HepG2 (cell line): ENCODE data around the gene C5orf15. TPM values are rescaled to one million over a fixed set of nuclear protein-coding genes. Genes with fewer than 3 reads are reported as not detected.

Experiments
- FOXA3 ChIP-seq: IDR thresholded peaks from 2 replicates; pipeline ENCODE4 v1.6.1; 2016; ENCODE audit warnings: missing genetic modification reagents, missing compliant biosample characterization
- MED8 ChIP-seq: sonication (generic); formaldehyde crosslinking; IDR thresholded peaks from 2 replicates; pipeline ENCODE4 v1.8.1; 2023; ENCODE audit warnings: mild to moderate bottlenecking, missing genetic modification reagents; ENCODE audit not compliant: insufficient replicate concordance
- RFXAP ChIP-seq: sonication (generic); formaldehyde crosslinking; IDR thresholded peaks from 2 replicates; pipeline ENCODE4 v1.4.0; 2020; ENCODE audit warnings: missing genetic modification reagents, borderline replicate concordance
- SMAD3 ChIP-seq: sonication (generic); formaldehyde crosslinking; IDR thresholded peaks from 2 replicates; pipeline ENCODE4 v1.4.0; 2020; ENCODE audit warnings: missing genetic modification reagents
- ZBTB1 ChIP-seq: sonication (generic); formaldehyde crosslinking; IDR thresholded peaks from 2 replicates; pipeline ENCODE4 v1.4.0; 2020; ENCODE audit warnings: missing genetic modification reagents, borderline replicate concordance
- ZNF296 ChIP-seq: sonication (generic); formaldehyde crosslinking; conservative IDR thresholded peaks from 2 replicates; pipeline ENCODE4 v1.5.0; 2020; ENCODE audit warnings: mild to moderate bottlenecking, missing genetic modification reagents
- ZNF484 ChIP-seq: sonication (generic); formaldehyde crosslinking; IDR thresholded peaks from 2 replicates; pipeline ENCODE4 v1.5.1; 2020; ENCODE audit warnings: mild to moderate bottlenecking, low read depth, missing genetic modification reagents, borderline replicate concordance
- polyA plus RNA-seq, 8 experiments: library from polyadenylated mRNA; depleted of rRNA in 3 of 8; stranded (reverse) in 7 of 8; unstranded in 1 of 8; fragments of >200 nt; fragmentation: Illumina TruSeq in 4 of 8; extraction: Trizol in 4 of 8; gene quantifications; 2 replicates each; pipeline versions ENCODE4 v1.2.1 to v1.2.3, GENCODE V29; 2011 to 2016; ENCODE audit warnings: low read depth in 4 of 8, missing spikeins in 1 of 8, mixed read lengths in 1 of 8; ENCODE audit not compliant: insufficient read depth in 1 of 8
- total RNA-seq, 5 experiments: library from RNA; depleted of rRNA; stranded (reverse); fragments of >200 nt; fragmentation: Illumina TruSeq; extraction: Trizol; gene quantifications; 2 replicates each; pipeline ENCODE4 v1.2.3, GENCODE V29; 2016; ENCODE audit warnings: low read depth in 1 of 5
- TF ChIP-seq, protein P1 (sequence below): sonication (generic); formaldehyde crosslinking; IDR thresholded peaks from 2 replicates; pipeline ENCODE4 v1.5.0; 2020; ENCODE audit warnings: missing genetic modification reagents
- TF ChIP-seq, protein P2 (sequence below): sonication (generic); formaldehyde crosslinking; IDR thresholded peaks from 2 replicates; pipeline ENCODE4 v1.5.0; 2020; ENCODE audit warnings: mild to moderate bottlenecking, missing genetic modification reagents, moderate library complexity
- TF ChIP-seq, protein P3 (sequence below), 2 experiments: fragments of 450-650 bp in 1 of 2; sonication (generic) in 1 of 2; formaldehyde crosslinking in 1 of 2; IDR thresholded peaks; 2 replicates each; pipeline versions ENCODE4 v1.6.1 to v1.8.0; 2016 to 2022; ENCODE audit warnings: antibody characterized with exemption in 1 of 2, mild to moderate bottlenecking in 1 of 2, missing genetic modification reagents in 1 of 2

C5orf15 gene
- total and polyA plus RNA-seq, 2 of the 13 experiments (the other 11 are each of a cell fraction or from before 2014, with no cell fraction given) = 58.5 to 82.7 TPM

DNA sequence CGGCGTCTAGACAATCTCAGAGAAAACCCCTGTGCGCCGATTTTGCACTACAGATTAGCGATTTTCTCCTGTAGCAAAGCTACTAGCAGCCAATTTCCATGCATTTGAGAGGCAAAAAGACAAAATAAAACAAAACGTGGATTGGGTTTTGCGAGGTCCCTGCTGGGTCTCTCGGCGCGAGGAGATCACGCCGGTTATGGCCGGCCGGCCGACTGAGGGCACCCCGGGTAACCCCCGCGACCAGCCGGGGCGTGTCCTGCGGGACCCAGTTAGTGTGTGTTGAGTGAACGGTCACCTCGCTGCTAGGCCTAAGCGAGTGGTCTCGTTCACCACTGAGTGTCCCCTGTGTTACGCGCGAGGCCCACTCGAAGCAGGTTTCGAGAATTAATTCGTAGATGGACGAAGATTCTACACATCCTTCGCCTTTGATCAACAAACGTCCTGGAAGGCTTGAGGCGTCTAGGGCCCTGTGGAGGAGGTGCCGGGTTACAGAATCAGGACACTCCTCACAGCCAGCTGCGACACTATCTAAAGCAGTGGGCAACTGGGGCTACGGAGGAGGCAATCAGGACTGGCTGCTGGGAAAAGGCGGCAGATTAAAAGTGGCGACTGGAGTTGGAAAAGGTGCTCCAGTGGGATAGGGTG, 37.1 kb upstream of the C5orf15 start (continued):
- TF ChIP-seq FOXA3 (CRISPR knock-in tag) (no peak), ZBTB1 (no peak), MED8 (CRISPR knock-in tag) (peak; percentile 25), ZNF484 (CRISPR knock-in tag) (no peak), SMAD3 (CRISPR knock-in tag) (no peak), RFXAP (no peak), ZNF296 (peak; percentile 70; the same call in 1 of the 2 replicates)
- TF ChIP-seq, protein P1, sequence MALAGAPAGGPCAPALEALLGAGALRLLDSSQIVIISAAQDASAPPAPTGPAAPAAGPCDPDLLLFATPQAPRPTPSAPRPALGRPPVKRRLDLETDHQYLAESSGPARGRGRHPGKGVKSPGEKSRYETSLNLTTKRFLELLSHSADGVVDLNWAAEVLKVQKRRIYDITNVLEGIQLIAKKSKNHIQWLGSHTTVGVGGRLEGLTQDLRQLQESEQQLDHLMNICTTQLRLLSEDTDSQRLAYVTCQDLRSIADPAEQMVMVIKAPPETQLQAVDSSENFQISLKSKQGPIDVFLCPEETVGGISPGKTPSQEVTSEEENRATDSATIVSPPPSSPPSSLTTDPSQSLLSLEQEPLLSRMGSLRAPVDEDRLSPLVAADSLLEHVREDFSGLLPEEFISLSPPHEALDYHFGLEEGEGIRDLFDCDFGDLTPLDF = peak; percentile 62; the same call in 1 of the 2 replicates
- TF ChIP-seq, protein P2, sequence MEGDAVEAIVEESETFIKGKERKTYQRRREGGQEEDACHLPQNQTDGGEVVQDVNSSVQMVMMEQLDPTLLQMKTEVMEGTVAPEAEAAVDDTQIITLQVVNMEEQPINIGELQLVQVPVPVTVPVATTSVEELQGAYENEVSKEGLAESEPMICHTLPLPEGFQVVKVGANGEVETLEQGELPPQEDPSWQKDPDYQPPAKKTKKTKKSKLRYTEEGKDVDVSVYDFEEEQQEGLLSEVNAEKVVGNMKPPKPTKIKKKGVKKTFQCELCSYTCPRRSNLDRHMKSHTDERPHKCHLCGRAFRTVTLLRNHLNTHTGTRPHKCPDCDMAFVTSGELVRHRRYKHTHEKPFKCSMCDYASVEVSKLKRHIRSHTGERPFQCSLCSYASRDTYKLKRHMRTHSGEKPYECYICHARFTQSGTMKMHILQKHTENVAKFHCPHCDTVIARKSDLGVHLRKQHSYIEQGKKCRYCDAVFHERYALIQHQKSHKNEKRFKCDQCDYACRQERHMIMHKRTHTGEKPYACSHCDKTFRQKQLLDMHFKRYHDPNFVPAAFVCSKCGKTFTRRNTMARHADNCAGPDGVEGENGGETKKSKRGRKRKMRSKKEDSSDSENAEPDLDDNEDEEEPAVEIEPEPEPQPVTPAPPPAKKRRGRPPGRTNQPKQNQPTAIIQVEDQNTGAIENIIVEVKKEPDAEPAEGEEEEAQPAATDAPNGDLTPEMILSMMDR = no peak; the same call in 1 of the 2 replicates
- TF ChIP-seq, protein P3, sequence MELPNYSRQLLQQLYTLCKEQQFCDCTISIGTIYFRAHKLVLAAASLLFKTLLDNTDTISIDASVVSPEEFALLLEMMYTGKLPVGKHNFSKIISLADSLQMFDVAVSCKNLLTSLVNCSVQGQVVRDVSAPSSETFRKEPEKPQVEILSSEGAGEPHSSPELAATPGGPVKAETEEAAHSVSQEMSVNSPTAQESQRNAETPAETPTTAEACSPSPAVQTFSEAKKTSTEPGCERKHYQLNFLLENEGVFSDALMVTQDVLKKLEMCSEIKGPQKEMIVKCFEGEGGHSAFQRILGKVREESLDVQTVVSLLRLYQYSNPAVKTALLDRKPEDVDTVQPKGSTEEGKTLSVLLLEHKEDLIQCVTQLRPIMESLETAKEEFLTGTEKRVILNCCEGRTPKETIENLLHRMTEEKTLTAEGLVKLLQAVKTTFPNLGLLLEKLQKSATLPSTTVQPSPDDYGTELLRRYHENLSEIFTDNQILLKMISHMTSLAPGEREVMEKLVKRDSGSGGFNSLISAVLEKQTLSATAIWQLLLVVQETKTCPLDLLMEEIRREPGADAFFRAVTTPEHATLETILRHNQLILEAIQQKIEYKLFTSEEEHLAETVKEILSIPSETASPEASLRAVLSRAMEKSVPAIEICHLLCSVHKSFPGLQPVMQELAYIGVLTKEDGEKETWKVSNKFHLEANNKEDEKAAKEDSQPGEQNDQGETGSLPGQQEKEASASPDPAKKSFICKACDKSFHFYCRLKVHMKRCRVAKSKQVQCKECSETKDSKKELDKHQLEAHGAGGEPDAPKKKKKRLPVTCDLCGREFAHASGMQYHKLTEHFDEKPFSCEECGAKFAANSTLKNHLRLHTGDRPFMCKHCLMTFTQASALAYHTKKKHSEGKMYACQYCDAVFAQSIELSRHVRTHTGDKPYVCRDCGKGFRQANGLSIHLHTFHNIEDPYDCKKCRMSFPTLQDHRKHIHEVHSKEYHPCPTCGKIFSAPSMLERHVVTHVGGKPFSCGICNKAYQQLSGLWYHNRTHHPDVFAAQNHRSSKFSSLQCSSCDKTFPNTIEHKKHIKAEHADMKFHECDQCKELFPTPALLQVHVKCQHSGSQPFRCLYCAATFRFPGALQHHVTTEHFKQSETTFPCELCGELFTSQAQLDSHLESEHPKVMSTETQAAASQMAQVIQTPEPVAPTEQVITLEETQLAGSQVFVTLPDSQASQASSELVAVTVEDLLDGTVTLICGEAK (IDR thresholded peaks at IDR 0.05) = no peak
- TF ChIP-seq, protein P3 (CRISPR knock-in tag; IDR thresholded peaks at IDR 0.05) = peak; percentile 6; the same call in 1 of the 2 replicates
